Right lobe of liver (tissue), 4 donors: ENCODE results near the gene SLC13A5.

Source experiments
- POLR2A ChIP-seq: fragments of 450-650 bp; IDR thresholded peaks from one replicate; pipeline ENCODE4 v1.6.1; 2017; ENCODE audit warnings: antibody characterized with exemption, mild to moderate bottlenecking
- TF ChIP-seq, protein P1 (sequence below), 4 donors: fragments of 200-600 bp in 3 of 4; fragments of 450-650 bp in 1 of 4; IDR thresholded peaks; one replicate each; pipeline versions ENCODE4 v1.5.1 to v1.8.0; 2016 to 2022; ENCODE audit warnings: antibody characterized with exemption in 4 of 4, mild to moderate bottlenecking in 2 of 4
- donor health status: DM: no; HTN: no; CAD: no.
- donor health status: DM: no; HTN: no; CAD: no.
- donor health status: DM: no; HTN: yes; CAD: no.

- TF ChIP-seq, protein P1, sequence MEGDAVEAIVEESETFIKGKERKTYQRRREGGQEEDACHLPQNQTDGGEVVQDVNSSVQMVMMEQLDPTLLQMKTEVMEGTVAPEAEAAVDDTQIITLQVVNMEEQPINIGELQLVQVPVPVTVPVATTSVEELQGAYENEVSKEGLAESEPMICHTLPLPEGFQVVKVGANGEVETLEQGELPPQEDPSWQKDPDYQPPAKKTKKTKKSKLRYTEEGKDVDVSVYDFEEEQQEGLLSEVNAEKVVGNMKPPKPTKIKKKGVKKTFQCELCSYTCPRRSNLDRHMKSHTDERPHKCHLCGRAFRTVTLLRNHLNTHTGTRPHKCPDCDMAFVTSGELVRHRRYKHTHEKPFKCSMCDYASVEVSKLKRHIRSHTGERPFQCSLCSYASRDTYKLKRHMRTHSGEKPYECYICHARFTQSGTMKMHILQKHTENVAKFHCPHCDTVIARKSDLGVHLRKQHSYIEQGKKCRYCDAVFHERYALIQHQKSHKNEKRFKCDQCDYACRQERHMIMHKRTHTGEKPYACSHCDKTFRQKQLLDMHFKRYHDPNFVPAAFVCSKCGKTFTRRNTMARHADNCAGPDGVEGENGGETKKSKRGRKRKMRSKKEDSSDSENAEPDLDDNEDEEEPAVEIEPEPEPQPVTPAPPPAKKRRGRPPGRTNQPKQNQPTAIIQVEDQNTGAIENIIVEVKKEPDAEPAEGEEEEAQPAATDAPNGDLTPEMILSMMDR (IDR thresholded peaks at IDR 0.05): peak in 2 of 4 donors; percentile 7 to 32
- peak; percentile 83 for TF ChIP-seq POLR2A
Measured at GRCh38 chr17:6752068-6752909, 39.1 kb upstream of the SLC13A5 start.
